ENCODE data around the gene NETO2. TPM values are rescaled to one million over a fixed set of nuclear protein-coding genes. Genes with fewer than 3 reads are reported as not detected.

NETO2 gene
- polyA plus RNA-seq, 3 donors: 27.5 to 30.9 (median 27.7) TPM

GRCh38 chr16:47051031-47051430, 92.7 kb downstream of the NETO2 start:
- no peak for DNase-seq

DNA sequence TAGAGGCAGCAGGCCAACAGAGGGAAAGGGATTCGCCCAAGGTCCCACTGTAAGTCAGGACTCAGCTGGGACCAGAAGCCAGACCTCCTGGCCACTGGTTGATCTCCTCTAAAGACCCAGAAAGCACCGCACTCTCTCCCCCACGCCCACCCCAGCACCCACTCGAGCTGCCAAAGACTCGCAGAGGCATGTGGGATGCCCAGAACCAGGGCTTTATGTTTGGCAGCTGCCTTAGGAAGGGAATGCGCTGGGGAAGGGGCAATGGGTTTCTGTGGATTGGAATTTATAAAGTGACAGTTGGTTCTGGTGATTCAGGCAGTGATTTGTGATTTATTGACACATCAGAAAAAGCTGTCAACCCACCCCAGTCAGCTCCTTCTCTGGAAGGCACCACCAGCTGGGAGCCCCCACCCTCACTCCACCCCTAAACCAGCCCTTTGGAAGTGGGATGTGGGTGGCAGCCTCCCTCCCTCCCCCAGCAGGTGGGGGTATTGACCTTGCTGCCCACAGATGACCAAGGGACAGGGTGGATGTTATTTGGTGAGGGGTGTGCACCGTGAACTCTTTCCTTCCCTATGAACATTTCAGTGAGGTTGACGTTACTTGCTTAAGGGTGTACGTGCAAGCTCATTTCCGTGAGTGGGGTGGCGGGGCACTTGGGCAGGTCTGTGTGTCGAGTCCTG, 93.7 kb downstream of the NETO2 start:
- no peak for DNase-seq

GRCh38 chr16:47047524-47048203, 96.1 kb downstream of the NETO2 start:
- DNase-seq: no peak

DNA sequence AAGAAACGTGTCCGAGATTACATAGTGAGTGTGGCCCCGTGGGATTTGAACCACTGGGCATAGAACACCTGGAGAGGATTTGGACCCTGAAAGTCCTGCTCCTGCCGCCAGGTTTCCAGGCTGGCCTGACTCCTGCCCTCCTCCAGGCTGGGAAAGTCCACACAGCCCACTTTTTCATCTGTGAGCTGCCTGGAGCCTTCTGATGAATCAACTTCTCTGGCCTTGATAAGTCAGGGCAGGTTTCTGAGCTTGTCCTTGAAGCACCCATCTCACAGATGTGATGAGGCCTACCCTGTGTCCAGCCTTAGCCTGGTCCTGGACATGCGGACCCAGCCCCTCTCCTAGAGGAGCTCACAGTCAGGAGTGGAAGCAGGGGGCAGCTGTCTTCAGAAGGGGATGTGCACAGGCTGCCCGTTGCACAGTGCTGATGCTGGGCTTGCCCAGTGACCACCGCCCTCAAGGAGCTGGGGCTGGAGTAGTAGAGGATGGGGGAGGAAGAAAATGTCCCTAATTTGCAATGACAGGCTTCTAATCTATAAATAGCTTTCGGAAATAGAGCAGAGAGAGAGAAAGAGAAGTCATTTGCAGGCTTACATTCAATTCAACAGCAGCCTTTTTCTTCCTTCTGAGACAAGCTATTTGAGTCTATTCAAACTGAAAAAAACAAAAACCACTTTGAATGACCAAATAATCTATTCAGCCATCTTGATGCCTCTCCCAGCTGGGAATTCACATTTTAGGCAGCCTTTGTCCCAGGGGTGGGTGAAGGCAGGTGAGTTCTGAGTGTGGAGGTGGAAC, 96.8 kb downstream of the NETO2 start:
- no peak for DNase-seq

- no peak for DNase-seq
These were observed 98.3 kb downstream of the NETO2 start for GRCh38 chr16:47045459-47045858.

GRCh38 chr16:47045023-47045422, 98.7 kb downstream of the NETO2 start:
- DNase-seq: peak; percentile 17

- DNase-seq: no peak
These were observed 99.6 kb downstream of the NETO2 start for GRCh38 chr16:47043970-47044684.

DNA sequence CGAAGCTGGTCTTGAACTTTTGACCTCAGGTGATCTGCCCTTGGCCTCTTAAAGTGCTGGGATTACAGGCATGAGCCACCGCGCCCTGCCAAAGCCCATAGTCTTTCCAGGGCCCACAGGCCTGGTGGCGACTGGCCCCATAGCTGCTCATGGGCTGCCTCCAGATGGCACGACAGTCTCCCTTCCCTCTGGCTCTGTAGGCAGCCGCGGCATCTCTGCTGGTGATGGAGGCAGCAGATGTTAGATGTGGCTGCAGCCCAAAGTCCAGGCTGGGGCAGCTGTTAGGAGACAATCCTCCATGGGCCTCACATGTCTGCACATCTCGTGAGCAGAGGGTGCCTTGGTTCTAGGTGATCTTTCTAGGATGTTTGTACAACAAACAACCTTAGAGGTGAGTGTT, 100.5 kb downstream of the NETO2 start:
- DNase-seq: no peak

DNA sequence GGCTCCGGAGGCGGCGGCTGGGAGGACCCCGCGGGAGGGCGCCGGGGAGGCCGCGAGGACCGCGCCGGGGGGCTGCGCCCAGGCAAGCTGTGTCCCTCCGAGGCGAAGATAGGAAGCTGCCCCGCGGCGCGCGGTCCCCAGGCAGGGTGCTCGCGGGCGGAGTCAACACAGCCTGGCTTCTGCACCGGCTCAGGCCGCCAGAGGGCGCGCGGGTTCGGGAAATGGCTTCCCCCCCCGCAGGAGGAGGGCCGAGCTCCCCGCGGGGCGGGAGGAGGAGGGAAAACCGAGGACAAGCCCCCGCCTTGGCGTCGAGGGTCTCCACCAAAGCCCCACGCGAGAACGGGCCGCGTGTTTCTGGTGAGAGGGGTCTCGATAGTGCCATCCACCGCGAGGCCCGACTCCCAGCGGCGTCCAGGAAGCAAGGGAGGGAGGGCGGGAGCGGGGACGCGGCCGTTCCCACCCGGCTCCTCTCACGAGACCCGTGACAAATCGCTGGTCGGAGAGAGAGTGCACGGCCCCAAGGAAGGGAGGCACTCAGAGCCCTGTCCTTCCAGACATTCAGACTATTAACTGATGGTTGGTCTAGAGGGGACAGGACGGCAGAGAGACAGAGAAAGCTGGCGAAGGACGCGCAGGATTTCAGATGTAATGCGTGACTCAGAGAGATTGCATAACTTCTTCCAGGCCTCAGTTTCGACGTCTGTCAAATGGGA, 105.8 kb downstream of the NETO2 start:
- DNase-seq: peak; percentile 71

DNA sequence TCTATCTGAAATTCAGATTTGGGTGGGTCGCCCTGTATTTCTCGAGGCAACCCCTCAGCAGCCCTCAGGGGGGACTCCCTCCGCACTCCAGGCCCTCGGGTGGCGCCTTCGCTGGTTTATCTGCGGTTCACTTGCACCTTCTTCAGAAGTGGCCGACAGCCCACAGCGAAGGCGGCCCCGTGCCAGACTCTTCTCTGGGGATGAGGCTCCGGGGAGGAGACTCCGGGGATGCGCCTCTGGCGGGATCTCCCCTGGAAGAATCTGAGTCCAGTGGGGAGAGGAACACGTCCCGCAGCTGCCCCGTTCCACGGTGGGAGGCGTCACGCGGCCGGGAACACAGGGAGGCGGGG, 106.4 kb downstream of the NETO2 start:
- DNase-seq: no peak

GRCh38 chr16:47036201-47036600, 107.5 kb downstream of the NETO2 start:
- DNase-seq: no peak

DNA sequence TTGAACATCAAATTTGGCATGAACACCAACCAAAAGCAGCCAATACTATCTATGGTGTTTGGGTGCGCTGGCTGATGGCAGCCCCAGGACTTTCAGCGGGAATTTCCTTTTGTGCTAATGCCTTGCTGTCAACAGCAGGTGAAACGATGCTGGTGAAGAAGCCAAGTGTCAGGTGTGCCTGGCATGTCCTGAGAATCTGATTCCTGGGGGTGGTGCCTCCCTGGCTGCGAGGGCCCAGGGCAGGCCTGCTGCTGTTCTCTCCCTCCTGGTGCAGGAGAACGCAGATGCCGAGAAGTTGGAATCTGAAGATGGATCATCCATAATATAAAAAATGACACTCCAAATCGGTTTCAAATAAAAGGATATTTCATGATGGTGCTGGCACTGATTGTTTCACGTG, 108.3 kb downstream of the NETO2 start:
- DNase-seq: no peak

DNA sequence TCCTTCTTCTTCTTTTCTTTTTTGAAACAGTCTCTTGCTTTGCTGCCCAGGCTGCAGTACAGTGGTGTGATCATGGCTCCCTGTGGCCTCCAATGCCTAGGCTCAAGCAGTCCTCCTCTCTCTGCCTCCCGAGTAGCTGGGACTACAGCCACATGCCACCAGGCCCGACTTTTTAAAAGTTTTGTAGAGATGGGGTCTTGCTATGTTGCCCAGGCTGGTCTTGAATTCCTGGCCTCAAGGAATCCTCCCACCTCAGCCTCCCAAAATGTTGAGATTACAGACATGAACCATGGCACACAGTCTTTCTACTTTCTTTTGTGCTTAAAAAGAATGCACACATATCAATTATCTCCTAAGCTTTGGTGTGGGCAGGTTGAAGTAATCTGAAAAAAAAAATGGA, 109.3 kb downstream of the NETO2 start:
- no peak for DNase-seq

DNA sequence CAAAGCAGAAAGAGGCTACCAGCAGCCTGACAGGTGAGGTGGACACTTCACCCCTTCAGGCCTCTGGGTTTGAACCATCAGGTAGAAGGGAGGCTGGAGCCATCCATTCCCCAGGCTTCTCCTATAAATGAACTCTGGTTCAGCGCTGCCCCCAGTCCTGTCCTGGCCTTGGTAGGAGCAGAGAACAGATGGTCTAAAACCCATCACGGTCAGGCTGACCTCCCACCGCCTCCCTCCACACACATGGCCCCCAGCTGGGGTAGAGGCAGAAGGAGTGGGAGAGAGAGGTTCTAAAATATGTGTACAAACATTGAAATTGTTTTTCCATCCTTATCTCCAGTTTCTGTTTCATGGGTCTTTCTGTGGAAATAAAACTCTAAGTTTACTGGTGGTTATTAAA, 110.6 kb downstream of the NETO2 start:
- DNase-seq: no peak

GRCh38 chr16:47029724-47030123, 114.0 kb downstream of the NETO2 start:
- DNase-seq: no peak

DNA sequence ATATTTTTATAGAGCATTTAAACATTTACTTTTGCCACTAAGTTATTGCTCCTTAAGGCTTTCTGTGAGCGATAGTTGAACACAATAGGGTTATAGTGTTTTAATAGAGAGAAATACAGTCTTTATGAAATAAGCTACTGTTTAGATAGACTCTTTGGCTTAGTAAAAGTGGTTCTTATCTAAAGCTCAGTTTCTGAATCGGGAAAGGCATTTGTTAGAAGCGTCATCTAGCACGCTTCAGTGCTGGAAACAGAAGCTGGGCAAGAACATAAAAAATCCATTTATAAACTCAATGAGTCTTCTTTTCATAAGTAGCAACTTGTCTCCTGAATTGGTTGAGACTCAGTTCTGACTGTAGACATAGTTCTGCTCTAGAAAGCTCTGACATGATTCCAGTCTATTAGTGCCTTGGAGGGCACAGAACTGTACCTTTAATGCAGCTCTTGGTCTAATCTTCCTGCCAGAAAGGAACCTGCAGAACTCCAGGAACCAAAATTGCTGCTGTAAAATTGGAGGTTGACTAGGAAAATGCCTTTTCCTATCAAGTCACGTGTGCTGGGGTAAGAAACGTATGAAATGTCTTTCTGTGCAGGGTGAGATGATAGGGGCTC, 114.9 kb downstream of the NETO2 start:
- no peak for DNase-seq

Other genes starting within 250 kb of the NETO2 start
- 10 to 100 TPM; 75.1 to 88.0 (median 84.2) TPM for gene DNAJA2, start 170.3 kb downstream of the NETO2 start, polyA plus RNA-seq (ENCODE audit: insufficient read length in 3 of 3)